ENCODE data around the gene GNAI1.

- TF ChIP-seq, protein P1, sequence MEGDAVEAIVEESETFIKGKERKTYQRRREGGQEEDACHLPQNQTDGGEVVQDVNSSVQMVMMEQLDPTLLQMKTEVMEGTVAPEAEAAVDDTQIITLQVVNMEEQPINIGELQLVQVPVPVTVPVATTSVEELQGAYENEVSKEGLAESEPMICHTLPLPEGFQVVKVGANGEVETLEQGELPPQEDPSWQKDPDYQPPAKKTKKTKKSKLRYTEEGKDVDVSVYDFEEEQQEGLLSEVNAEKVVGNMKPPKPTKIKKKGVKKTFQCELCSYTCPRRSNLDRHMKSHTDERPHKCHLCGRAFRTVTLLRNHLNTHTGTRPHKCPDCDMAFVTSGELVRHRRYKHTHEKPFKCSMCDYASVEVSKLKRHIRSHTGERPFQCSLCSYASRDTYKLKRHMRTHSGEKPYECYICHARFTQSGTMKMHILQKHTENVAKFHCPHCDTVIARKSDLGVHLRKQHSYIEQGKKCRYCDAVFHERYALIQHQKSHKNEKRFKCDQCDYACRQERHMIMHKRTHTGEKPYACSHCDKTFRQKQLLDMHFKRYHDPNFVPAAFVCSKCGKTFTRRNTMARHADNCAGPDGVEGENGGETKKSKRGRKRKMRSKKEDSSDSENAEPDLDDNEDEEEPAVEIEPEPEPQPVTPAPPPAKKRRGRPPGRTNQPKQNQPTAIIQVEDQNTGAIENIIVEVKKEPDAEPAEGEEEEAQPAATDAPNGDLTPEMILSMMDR (IDR thresholded peaks at IDR 0.05), result no peak
- no peak for TF ChIP-seq POLR2AphosphoS5 (IDR thresholded peaks at IDR 0.05)
Measured at GRCh38 chr7:80089366-80089765, 45.3 kb upstream of the GNAI1 start.

All from prostate gland (tissue), 2 donors.